Keratinocyte (primary cell): ENCODE data around the gene MYO7B.

ENCODE experiments used
- EZH2 ChIP-seq: IDR thresholded peaks from one replicate; pipeline ENCODE4 v1.6.1; 2012; ENCODE audit warnings: inconsistent platforms, mild to moderate bottlenecking, low read length, moderate library complexity
- TF ChIP-seq, protein P1 (sequence below), 3 experiments: IDR thresholded peaks in 1 of 3; conservative IDR thresholded peaks in 1 of 3; optimal IDR thresholded peaks in 1 of 3; 2 replicates in 2 of 3; 3 replicates in 1 of 3; pipeline versions ENCODE3 to v1.5.1; 2011; ENCODE audit warnings: low read length in 3 of 3, mild to moderate bottlenecking in 3 of 3, moderate library complexity in 2 of 3, control low read depth in 1 of 3, inconsistent platforms in 1 of 3; ENCODE audit not compliant: insufficient read depth in 2 of 3; ENCODE audit errors: extremely low read depth in 1 of 3

DNA sequence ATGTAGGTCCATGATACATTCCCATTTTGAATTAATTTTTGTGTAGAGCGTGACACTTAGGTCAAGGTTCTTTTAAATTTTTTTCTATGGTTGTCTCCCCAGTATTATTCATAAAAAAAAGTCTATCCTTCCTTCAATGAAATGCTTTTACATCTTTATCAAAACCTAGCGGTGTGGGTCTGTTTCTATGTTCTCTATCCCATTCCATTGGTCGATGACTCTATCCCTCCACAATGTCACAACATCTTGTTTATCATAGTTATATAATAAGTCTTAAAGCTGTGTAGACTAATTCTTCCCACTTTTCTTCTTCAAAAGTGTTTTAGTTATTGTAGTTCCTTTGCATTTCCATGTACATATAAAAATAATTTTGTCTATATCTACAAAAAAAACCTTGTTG lies 63.2 kb downstream of the MYO7B start:
- TF ChIP-seq, protein P1, sequence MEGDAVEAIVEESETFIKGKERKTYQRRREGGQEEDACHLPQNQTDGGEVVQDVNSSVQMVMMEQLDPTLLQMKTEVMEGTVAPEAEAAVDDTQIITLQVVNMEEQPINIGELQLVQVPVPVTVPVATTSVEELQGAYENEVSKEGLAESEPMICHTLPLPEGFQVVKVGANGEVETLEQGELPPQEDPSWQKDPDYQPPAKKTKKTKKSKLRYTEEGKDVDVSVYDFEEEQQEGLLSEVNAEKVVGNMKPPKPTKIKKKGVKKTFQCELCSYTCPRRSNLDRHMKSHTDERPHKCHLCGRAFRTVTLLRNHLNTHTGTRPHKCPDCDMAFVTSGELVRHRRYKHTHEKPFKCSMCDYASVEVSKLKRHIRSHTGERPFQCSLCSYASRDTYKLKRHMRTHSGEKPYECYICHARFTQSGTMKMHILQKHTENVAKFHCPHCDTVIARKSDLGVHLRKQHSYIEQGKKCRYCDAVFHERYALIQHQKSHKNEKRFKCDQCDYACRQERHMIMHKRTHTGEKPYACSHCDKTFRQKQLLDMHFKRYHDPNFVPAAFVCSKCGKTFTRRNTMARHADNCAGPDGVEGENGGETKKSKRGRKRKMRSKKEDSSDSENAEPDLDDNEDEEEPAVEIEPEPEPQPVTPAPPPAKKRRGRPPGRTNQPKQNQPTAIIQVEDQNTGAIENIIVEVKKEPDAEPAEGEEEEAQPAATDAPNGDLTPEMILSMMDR (optimal IDR thresholded peaks at IDR 0.05 in 1 of 3, IDR thresholded peaks at IDR 0.05 in 1 of 3, conservative IDR thresholded peaks at IDR 0.05 in 1 of 3; ENCODE audit: extremely low read depth in 1 of 3, insufficient read depth in 2 of 3, low read length in 3 of 3): no peak
- no peak for TF ChIP-seq EZH2
